ENCODE results near the gene EDDM13. TPM values are rescaled to one million over a fixed set of nuclear protein-coding genes. Genes with fewer than 3 reads are reported as not detected.

The EDDM13 gene
- total RNA-seq, 1 donor from 2014 or later: not detected

Other genes starting within 250 kb of the EDDM13 start
- 29.5 TPM for gene ZNF787, start 151.5 kb upstream of the EDDM13 start, total RNA-seq
- gene ZNF444, start 131.5 kb upstream of the EDDM13 start, total RNA-seq: 22.9 TPM
- gene GALP, start 96.7 kb upstream of the EDDM13 start, total RNA-seq: not detected
- not detected for gene ZSCAN5B, start 75.0 kb upstream of the EDDM13 start, total RNA-seq
- not detected for gene ZSCAN5C, start 70.5 kb upstream of the EDDM13 start, total RNA-seq
- 24.4 TPM for gene ZSCAN5A, start 42.1 kb downstream of the EDDM13 start, total RNA-seq
- gene ZNF582, start 120.8 kb downstream of the EDDM13 start, total RNA-seq: 4.9 TPM
- gene ZNF583, start 131.6 kb downstream of the EDDM13 start, total RNA-seq: 7.3 TPM
- 4.5 TPM for gene ZNF667, start 204.6 kb downstream of the EDDM13 start, total RNA-seq
- gene ZNF471, start 235.1 kb downstream of the EDDM13 start, total RNA-seq: 7.2 TPM

All from cardiac septum (tissue), 1 donor.